K562 (cell line): ENCODE measurements around the gene CDC42EP1. TPM values are rescaled to one million over a fixed set of nuclear protein-coding genes. Genes with fewer than 3 reads are reported as not detected.

Source experiments
- BRD4 ChIP-seq: fragments of 200-600 bp; sonication (generic); IDR thresholded peaks from 2 replicates; pipeline ENCODE4 v1.6.1; 2017; ENCODE audit warnings: inconsistent platforms
- FOXP4 ChIP-seq: sonication (generic); formaldehyde crosslinking; IDR thresholded peaks from 2 replicates; pipeline ENCODE4 v1.8.0; 2022; ENCODE audit warnings: mild to moderate bottlenecking, missing genetic modification reagents, borderline replicate concordance
- FUS ChIP-seq: fragments of 200-400 bp; formaldehyde crosslinking; optimal IDR thresholded peaks from 2 replicates; pipeline ENCODE3; 2017; ENCODE audit warnings: low read depth, low read length
- MITF ChIP-seq: IDR thresholded peaks from 2 replicates; pipeline ENCODE4 v1.6.1; 2014; ENCODE audit warnings: antibody characterized with exemption
- NFE2 ChIP-seq: IDR thresholded peaks from 2 replicates; pipeline ENCODE4 v1.6.1; 2014; ENCODE audit warnings: antibody characterized with exemption, low read depth
- PHF8 ChIP-seq: fragments of 200-600 bp; sonication (generic); IDR thresholded peaks from 2 replicates; pipeline ENCODE4 v1.6.1; 2012; ENCODE audit warnings: mixed run types, mild to moderate bottlenecking, inconsistent platforms, low read length, moderate library complexity, borderline replicate concordance
- PTRF ChIP-seq: fragments of 450-650 bp; IDR thresholded peaks from 2 replicates; pipeline ENCODE4 v1.6.1; 2016; ENCODE audit warnings: mild to moderate bottlenecking, missing genetic modification characterization, missing compliant biosample characterization
- RBM25 ChIP-seq: fragments of 200-400 bp; formaldehyde crosslinking; IDR thresholded peaks from 2 replicates; pipeline ENCODE4 v1.6.1; 2018; ENCODE audit warnings: low read length, low read depth, moderate library complexity; ENCODE audit not compliant: severe bottlenecking
- SMARCB1 ChIP-seq: IDR thresholded peaks from 2 replicates; pipeline ENCODE4 v1.6.1; 2011; ENCODE audit warnings: improper control_type of control experiment, low read depth; ENCODE audit not compliant: insufficient read length
- TARDBP ChIP-seq: fragments of 450-650 bp; IDR thresholded peaks from 2 replicates; pipeline ENCODE4 v1.6.1; 2016
- THAP12 ChIP-seq: fragments of 250-450 bp; sonication (Bioruptor Pico); IDR thresholded peaks from 2 replicates; pipeline ENCODE4 v1.9.0; 2021; ENCODE audit warnings: mild to moderate bottlenecking, inconsistent platforms
- ZNF224 ChIP-seq: sonication (generic); formaldehyde crosslinking; IDR thresholded peaks from 2 replicates; pipeline ENCODE4 v1.8.0; 2022; ENCODE audit warnings: mild to moderate bottlenecking, missing genetic modification reagents
- ZNF263 ChIP-seq: sonication (generic); formaldehyde crosslinking; IDR thresholded peaks from 2 replicates; pipeline ENCODE4 v1.8.0; 2022; ENCODE audit warnings: mild to moderate bottlenecking, missing genetic modification reagents, borderline replicate concordance
- ZNF707 ChIP-seq: fragments of 250-450 bp; sonication (Bioruptor Pico); conservative IDR thresholded peaks from 2 replicates; pipeline ENCODE4 v1.8.0; 2022; ENCODE audit warnings: inconsistent platforms, mild to moderate bottlenecking, moderate library complexity
- polyA plus RNA-seq, 8 experiments: library from polyadenylated mRNA; depleted of rRNA in 4 of 8; stranded (reverse) in 5 of 8; unstranded in 3 of 8; fragments of >200 nt; fragmentation: Nextera tagmentation in 2 of 8; fragmentation: Illumina TruSeq in 1 of 8; extraction: Ambion mirVana in 2 of 8; extraction: Trizol in 1 of 8; gene quantifications; 2 replicates each; pipeline versions ENCODE4 v1.2.1 to v1.2.3, GENCODE V29; 2011 to 2014; ENCODE audit warnings: inconsistent platforms in 1 of 8, missing spikeins in 1 of 8
- total RNA-seq, 7 experiments: library from RNA; depleted of rRNA in 6 of 7; stranded (reverse); fragments of >200 nt in 6 of 7; fragmentation: Illumina TruSeq in 2 of 7; extraction: Trizol in 2 of 7; gene quantifications; 2 replicates each; pipeline versions ENCODE4 v1.2.1 to v1.2.3, GENCODE V29; 2011 to 2021; ENCODE audit warnings: low replicate concordance in 1 of 7
- TF ChIP-seq, protein P1 (sequence below): sonication (generic); formaldehyde crosslinking; IDR thresholded peaks from 2 replicates; pipeline ENCODE4 v1.8.0; 2022; ENCODE audit warnings: mild to moderate bottlenecking, low read depth, missing genetic modification reagents
- TF ChIP-seq, protein P2 (sequence below): fragments of 450-650 bp; formaldehyde crosslinking; IDR thresholded peaks from 2 replicates; pipeline ENCODE4 v1.4.0; 2022; ENCODE audit warnings: mild to moderate bottlenecking, moderate library complexity
- TF ChIP-seq, protein P3 (sequence below): fragments of 450-650 bp; formaldehyde crosslinking; IDR thresholded peaks from 2 replicates; pipeline ENCODE4 v1.4.0; 2022; ENCODE audit warnings: missing genetic modification characterization

The CDC42EP1 gene
- total and polyA plus RNA-seq, 9 of the 15 experiments (the other 6 are each of a cell fraction or from before 2014, with no cell fraction given), result 0.67 to 70.2 (median 7.3) TPM

DNA sequence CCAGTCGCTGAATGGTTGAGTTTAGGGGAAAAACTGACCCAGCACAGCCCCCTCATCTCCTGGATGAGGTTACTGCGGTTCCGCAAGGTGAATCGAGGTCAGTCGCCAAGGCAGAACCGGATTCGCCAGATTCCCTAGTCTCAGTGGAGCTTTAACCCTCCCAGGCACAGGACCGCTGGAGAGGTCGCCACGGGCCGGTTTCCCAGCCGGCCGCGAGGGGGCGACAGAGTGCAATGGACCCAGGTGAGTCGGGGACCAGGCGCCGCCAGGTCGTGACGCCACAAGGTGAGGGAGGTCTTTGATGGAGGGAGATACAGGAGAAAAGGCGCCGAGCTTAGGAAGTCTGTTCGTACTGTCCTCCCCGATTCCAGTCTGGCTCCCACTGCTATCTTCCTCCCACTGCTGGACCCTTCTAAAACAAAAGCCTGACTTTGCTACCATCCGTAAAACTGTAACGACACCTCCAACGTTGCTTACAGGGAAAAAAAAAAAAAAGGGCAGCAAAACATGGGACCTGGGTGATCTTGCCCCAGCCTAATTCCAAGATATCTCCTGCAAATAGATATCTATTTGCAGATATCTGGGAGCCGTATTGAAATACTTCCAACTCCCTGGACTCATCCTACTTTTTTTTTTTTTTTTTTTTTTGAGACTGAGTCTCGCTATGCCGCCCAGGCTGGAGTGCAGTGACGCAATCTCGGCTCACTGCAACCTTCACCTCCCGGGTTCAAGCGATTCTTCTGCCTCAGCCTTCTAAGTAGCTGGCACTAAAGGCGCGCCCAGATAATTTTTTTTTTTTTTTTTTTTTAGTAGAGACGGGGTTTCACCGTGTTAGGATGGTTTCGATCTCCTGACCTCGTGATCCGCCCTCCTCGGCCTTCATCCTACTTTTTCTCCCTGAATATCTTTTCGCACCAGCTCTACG lies 47.0 kb downstream of the CDC42EP1 start (continued):
- no peak for TF ChIP-seq ZNF263
- TF ChIP-seq PTRF, result no peak
- TF ChIP-seq FOXP4 (CRISPR knock-in tag), result no peak
- TF ChIP-seq SMARCB1, result peak; percentile 97
- no peak for TF ChIP-seq FUS
- no peak for TF ChIP-seq MITF
- no peak for TF ChIP-seq ZNF224 (CRISPR knock-in tag)
- TF ChIP-seq, protein P1, sequence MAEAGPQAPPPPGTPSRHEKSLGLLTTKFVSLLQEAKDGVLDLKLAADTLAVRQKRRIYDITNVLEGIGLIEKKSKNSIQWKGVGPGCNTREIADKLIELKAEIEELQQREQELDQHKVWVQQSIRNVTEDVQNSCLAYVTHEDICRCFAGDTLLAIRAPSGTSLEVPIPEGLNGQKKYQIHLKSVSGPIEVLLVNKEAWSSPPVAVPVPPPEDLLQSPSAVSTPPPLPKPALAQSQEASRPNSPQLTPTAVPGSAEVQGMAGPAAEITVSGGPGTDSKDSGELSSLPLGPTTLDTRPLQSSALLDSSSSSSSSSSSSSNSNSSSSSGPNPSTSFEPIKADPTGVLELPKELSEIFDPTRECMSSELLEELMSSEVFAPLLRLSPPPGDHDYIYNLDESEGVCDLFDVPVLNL (CRISPR knock-in tag), result no peak
- TF ChIP-seq RBM25, result no peak
- no peak for TF ChIP-seq ZNF707 (CRISPR knock-in tag)
- TF ChIP-seq NFE2, result 0 out of 2 replicates have a peak, but pooled peaks have one; percentile 2
- TF ChIP-seq BRD4, result no peak
- TF ChIP-seq, protein P2, sequence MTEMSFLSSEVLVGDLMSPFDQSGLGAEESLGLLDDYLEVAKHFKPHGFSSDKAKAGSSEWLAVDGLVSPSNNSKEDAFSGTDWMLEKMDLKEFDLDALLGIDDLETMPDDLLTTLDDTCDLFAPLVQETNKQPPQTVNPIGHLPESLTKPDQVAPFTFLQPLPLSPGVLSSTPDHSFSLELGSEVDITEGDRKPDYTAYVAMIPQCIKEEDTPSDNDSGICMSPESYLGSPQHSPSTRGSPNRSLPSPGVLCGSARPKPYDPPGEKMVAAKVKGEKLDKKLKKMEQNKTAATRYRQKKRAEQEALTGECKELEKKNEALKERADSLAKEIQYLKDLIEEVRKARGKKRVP (CRISPR knock-in tag), result no peak
- TF ChIP-seq, protein P3, sequence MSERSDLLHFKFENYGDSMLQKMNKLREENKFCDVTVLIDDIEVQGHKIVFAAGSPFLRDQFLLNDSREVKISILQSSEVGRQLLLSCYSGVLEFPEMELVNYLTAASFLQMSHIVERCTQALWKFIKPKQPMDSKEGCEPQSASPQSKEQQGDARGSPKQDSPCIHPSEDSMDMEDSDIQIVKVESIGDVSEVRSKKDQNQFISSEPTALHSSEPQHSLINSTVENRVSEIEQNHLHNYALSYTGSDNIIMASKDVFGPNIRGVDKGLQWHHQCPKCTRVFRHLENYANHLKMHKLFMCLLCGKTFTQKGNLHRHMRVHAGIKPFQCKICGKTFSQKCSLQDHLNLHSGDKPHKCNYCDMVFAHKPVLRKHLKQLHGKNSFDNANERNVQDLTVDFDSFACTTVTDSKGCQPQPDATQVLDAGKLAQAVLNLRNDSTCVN (CRISPR knock-in tag), result no peak
- no peak for TF ChIP-seq THAP12
- no peak for TF ChIP-seq TARDBP
- TF ChIP-seq PHF8, result no peak
